Smooth muscle cell (in vitro differentiated cells): ENCODE results near the gene SPOP. TPM values are rescaled to one million over a fixed set of nuclear protein-coding genes. Genes with fewer than 3 reads are reported as not detected.

Experiments
- DNase-seq: peaks from one replicate; lab custom pipeline; 2025; ENCODE audit not compliant: unreplicated experiment; lab: John Stamatoyannopoulos, UW
- H2AFZ ChIP-seq: fragments of 200-600 bp; sonication (generic); 2 replicates; pipeline ENCODE4 v1.6.0; 2016; ENCODE audit warnings: antibody characterized with exemption, low read depth, mild to moderate bottlenecking
- H3F3A ChIP-seq: fragments of 200-600 bp; sonication (generic); 2 replicates; pipeline ENCODE4 v1.6.0; 2017; ENCODE audit warnings: antibody characterized with exemption, low read depth
- H3K27ac ChIP-seq: fragments of 200-600 bp; sonication (generic); 2 replicates; pipeline ENCODE4 v1.5.1; 2016; ENCODE audit warnings: low read depth, mild to moderate bottlenecking
- H3K27me3 ChIP-seq: fragments of 200-600 bp; sonication (generic); 2 replicates; pipeline ENCODE4 v1.6.1; 2016; ENCODE audit warnings: low read depth, mild to moderate bottlenecking
- H3K36me3 ChIP-seq: fragments of 200-600 bp; sonication (generic); 2 replicates; pipeline ENCODE4 v1.5.1; 2016; ENCODE audit warnings: low read depth
- H3K4me1 ChIP-seq: fragments of 200-600 bp; sonication (generic); 2 replicates; pipeline ENCODE4 v1.5.1; 2016; ENCODE audit warnings: low read depth
- H3K4me2 ChIP-seq: fragments of 200-600 bp; sonication (generic); 2 replicates; pipeline ENCODE4 v1.6.0; 2016; ENCODE audit warnings: mild to moderate bottlenecking
- H3K4me3 ChIP-seq: fragments of 200-600 bp; sonication (generic); 2 replicates; pipeline ENCODE4 v1.5.1; 2016; ENCODE audit warnings: mild to moderate bottlenecking
- H3K79me2 ChIP-seq: fragments of 200-600 bp; sonication (generic); 2 replicates; pipeline ENCODE4 v1.6.0; 2016; ENCODE audit warnings: low read depth, mild to moderate bottlenecking
- H3K9ac ChIP-seq: fragments of 200-600 bp; sonication (generic); 2 replicates; pipeline ENCODE4 v1.6.0; 2016; ENCODE audit warnings: low read depth
- H3K9me3 ChIP-seq: fragments of 200-600 bp; sonication (generic); replicated peaks from 2 replicates; pipeline ENCODE4 v1.5.1; 2016; ENCODE audit warnings: low read depth
- H4K20me1 ChIP-seq: fragments of 200-600 bp; sonication (generic); 2 replicates; pipeline ENCODE4 v1.6.0; 2016; ENCODE audit warnings: low read depth
- CTCF ChIP-seq: fragments of 200-600 bp; sonication (generic); IDR thresholded peaks from 2 replicates; pipeline ENCODE4 v1.5.1; 2017; ENCODE audit warnings: borderline replicate concordance, mild to moderate bottlenecking, antibody characterized with exemption; ENCODE audit not compliant: insufficient read depth, poor library complexity, severe bottlenecking
- WGBS: methylation state at CpG from one replicate; pipeline ENCODE4 v1.1.7; 2016; ENCODE audit warnings: low lambda C conversion rate; 5-methylcytosine and 5-hydroxymethylcytosine counted together
- polyA plus RNA-seq: library from polyadenylated mRNA; unstranded; fragments of >200 nt; fragmentation: Nextera tagmentation; extraction: Ambion mirVana; gene quantifications from 2 replicates; pipeline ENCODE4 v1.2.1, GENCODE V29; 2016
- total RNA-seq: library from RNA; depleted of rRNA; stranded (reverse); fragments of >200 nt; gene quantifications from 2 replicates; pipeline ENCODE4 v1.2.3, GENCODE V29; 2014

Gene SPOP
- total and polyA plus RNA-seq, 2 experiments from 2014 or later = 55.0 to 69.8 TPM

GRCh38 chr17:49588312-49588711 is 89.6 kb downstream of the SPOP start:
- no peaks in the 10 kb centered on the region for H3K9me3 ChIP-seq
- H3K4me1 ChIP-seq = no peaks in the 10 kb centered on the region
- no peaks in the 10 kb centered on the region for H3K27me3 ChIP-seq
- no peaks in the 10 kb centered on the region for H3K36me3 ChIP-seq
- H3K4me2 ChIP-seq = no peak overlapping the region
- no peaks in the 10 kb centered on the region for H3F3A ChIP-seq
- no peaks in the 10 kb centered on the region for H4K20me1 ChIP-seq
- DNase-seq = no peak
- H3K27ac ChIP-seq = no peak overlapping the region
- H3K79me2 ChIP-seq = no peaks in the 10 kb centered on the region
- WGBS = 93% methylated on average over 8 of the region's 8 CpGs
- H3K9ac ChIP-seq = no peak overlapping the region
- TF ChIP-seq CTCF = no peak
- H3K4me3 ChIP-seq = no peak overlapping the region
- no peak overlapping the region for H2AFZ ChIP-seq

GRCh38 chr17:49587366-49588073 is 90.4 kb downstream of the SPOP start:
- no peak overlapping the region for H3K4me2 ChIP-seq
- no peak overlapping the region for H3K4me3 ChIP-seq
- H3K27ac ChIP-seq = no peak overlapping the region
- H2AFZ ChIP-seq = no peak overlapping the region
- H3F3A ChIP-seq = no peaks in the 10 kb centered on the region
- DNase-seq = no peak
- H3K79me2 ChIP-seq = no peaks in the 10 kb centered on the region
- no peaks in the 10 kb centered on the region for H4K20me1 ChIP-seq
- no peaks in the 10 kb centered on the region for H3K27me3 ChIP-seq
- no peaks in the 10 kb centered on the region for H3K36me3 ChIP-seq
- no peak for TF ChIP-seq CTCF
- H3K4me1 ChIP-seq = no peaks in the 10 kb centered on the region
- H3K9me3 ChIP-seq = no peaks in the 10 kb centered on the region
- 93% methylated on average over 12 of the region's 12 CpGs for WGBS
- H3K9ac ChIP-seq = no peak overlapping the region

GRCh38 chr17:49585422-49586027 is 92.4 kb downstream of the SPOP start:
- Histone ChIP-seq H3K27ac (no peak overlapping the region), H3K9me3 (no peaks in the 10 kb centered on the region), H3K27me3 (no peaks in the 10 kb centered on the region), H3K4me2 (no peak overlapping the region), H3F3A (no peaks in the 10 kb centered on the region), H3K36me3 (no peaks in the 10 kb centered on the region), H3K4me3 (no peak overlapping the region), H3K9ac (no peak overlapping the region), H3K79me2 (no peaks in the 10 kb centered on the region), H4K20me1 (no peaks in the 10 kb centered on the region), H2AFZ (no peak overlapping the region), H3K4me1 (no peaks in the 10 kb centered on the region)
- TF ChIP-seq CTCF = peak; percentile 14
- no peak for DNase-seq
- WGBS = 50% methylated on average over 3 of the region's 3 CpGs
